Smooth muscle cell (in vitro differentiated cells): Measurements from ENCODE around the gene GRK5. TPM values are rescaled to one million over a fixed set of nuclear protein-coding genes. Genes with fewer than 3 reads are reported as not detected.

Experiments used
- DNase-seq: peaks from one replicate; lab custom pipeline; 2025; ENCODE audit not compliant: unreplicated experiment; lab: John Stamatoyannopoulos, UW
- H2AFZ ChIP-seq: fragments of 200-600 bp; sonication (generic); 2 replicates; pipeline ENCODE4 v1.6.0; 2016; ENCODE audit warnings: antibody characterized with exemption, low read depth, mild to moderate bottlenecking
- H3F3A ChIP-seq: fragments of 200-600 bp; sonication (generic); 2 replicates; pipeline ENCODE4 v1.6.0; 2017; ENCODE audit warnings: antibody characterized with exemption, low read depth
- H3K27ac ChIP-seq: fragments of 200-600 bp; sonication (generic); 2 replicates; pipeline ENCODE4 v1.5.1; 2016; ENCODE audit warnings: low read depth, mild to moderate bottlenecking
- H3K27me3 ChIP-seq: fragments of 200-600 bp; sonication (generic); 2 replicates; pipeline ENCODE4 v1.6.1; 2016; ENCODE audit warnings: low read depth, mild to moderate bottlenecking
- H3K36me3 ChIP-seq: fragments of 200-600 bp; sonication (generic); 2 replicates; pipeline ENCODE4 v1.5.1; 2016; ENCODE audit warnings: low read depth
- H3K4me1 ChIP-seq: fragments of 200-600 bp; sonication (generic); 2 replicates; pipeline ENCODE4 v1.5.1; 2016; ENCODE audit warnings: low read depth
- H3K4me2 ChIP-seq: fragments of 200-600 bp; sonication (generic); 2 replicates; pipeline ENCODE4 v1.6.0; 2016; ENCODE audit warnings: mild to moderate bottlenecking
- H3K4me3 ChIP-seq: fragments of 200-600 bp; sonication (generic); 2 replicates; pipeline ENCODE4 v1.5.1; 2016; ENCODE audit warnings: mild to moderate bottlenecking
- H3K79me2 ChIP-seq: fragments of 200-600 bp; sonication (generic); 2 replicates; pipeline ENCODE4 v1.6.0; 2016; ENCODE audit warnings: low read depth, mild to moderate bottlenecking
- H3K9ac ChIP-seq: fragments of 200-600 bp; sonication (generic); 2 replicates; pipeline ENCODE4 v1.6.0; 2016; ENCODE audit warnings: low read depth
- H3K9me3 ChIP-seq: fragments of 200-600 bp; sonication (generic); replicated peaks from 2 replicates; pipeline ENCODE4 v1.5.1; 2016; ENCODE audit warnings: low read depth
- H4K20me1 ChIP-seq: fragments of 200-600 bp; sonication (generic); 2 replicates; pipeline ENCODE4 v1.6.0; 2016; ENCODE audit warnings: low read depth
- WGBS: methylation state at CpG from one replicate; pipeline ENCODE4 v1.1.7; 2016; ENCODE audit warnings: low lambda C conversion rate; 5-methylcytosine and 5-hydroxymethylcytosine counted together
- polyA plus RNA-seq: library from polyadenylated mRNA; unstranded; fragments of >200 nt; fragmentation: Nextera tagmentation; extraction: Ambion mirVana; gene quantifications from 2 replicates; pipeline ENCODE4 v1.2.1, GENCODE V29; 2016
- total RNA-seq: library from RNA; depleted of rRNA; stranded (reverse); fragments of >200 nt; gene quantifications from 2 replicates; pipeline ENCODE4 v1.2.3, GENCODE V29; 2014
- TF ChIP-seq, protein P1 (sequence below): fragments of 200-600 bp; sonication (generic); IDR thresholded peaks from 2 replicates; pipeline ENCODE4 v1.5.1; 2017; ENCODE audit warnings: borderline replicate concordance, mild to moderate bottlenecking, antibody characterized with exemption; ENCODE audit not compliant: insufficient read depth, poor library complexity, severe bottlenecking

GRK5 gene
- total and polyA plus RNA-seq, 2 experiments from 2014 or later = 4.4 to 5.2 TPM

DNA sequence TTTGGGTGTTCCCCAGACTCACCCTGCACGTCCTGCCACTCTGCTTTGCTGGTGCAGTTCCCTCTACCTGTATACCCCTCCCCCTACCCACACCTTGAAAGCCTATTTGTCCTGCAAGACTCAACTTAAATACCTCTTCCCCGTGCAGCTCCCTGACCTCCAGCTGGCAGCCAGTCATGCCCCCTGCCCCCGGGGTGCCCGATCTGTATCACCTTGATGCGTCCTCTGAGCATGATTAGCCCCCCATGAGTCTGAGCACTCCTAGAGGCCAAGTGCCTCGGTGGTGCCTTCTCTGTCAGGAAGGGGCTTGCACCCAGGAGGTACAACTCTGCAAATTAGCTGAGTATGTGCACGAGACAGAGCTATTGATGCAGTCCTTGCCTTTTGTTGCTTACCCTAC is 240.1 kb downstream of the GRK5 start:
- DNase-seq = no peak
- no peaks in the 10 kb centered on the region for H3K36me3 ChIP-seq
- TF ChIP-seq, protein P1, sequence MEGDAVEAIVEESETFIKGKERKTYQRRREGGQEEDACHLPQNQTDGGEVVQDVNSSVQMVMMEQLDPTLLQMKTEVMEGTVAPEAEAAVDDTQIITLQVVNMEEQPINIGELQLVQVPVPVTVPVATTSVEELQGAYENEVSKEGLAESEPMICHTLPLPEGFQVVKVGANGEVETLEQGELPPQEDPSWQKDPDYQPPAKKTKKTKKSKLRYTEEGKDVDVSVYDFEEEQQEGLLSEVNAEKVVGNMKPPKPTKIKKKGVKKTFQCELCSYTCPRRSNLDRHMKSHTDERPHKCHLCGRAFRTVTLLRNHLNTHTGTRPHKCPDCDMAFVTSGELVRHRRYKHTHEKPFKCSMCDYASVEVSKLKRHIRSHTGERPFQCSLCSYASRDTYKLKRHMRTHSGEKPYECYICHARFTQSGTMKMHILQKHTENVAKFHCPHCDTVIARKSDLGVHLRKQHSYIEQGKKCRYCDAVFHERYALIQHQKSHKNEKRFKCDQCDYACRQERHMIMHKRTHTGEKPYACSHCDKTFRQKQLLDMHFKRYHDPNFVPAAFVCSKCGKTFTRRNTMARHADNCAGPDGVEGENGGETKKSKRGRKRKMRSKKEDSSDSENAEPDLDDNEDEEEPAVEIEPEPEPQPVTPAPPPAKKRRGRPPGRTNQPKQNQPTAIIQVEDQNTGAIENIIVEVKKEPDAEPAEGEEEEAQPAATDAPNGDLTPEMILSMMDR = no peak
- no peak overlapping the region for H3K4me2 ChIP-seq
- H3K4me3 ChIP-seq = no peak overlapping the region
- H3K27ac ChIP-seq = no peak overlapping the region
- no peaks in the 10 kb centered on the region for H3K4me1 ChIP-seq
- H2AFZ ChIP-seq = no peak overlapping the region
- H3K27me3 ChIP-seq = no peaks in the 10 kb centered on the region
- H3K9ac ChIP-seq = no peak overlapping the region
- H3K79me2 ChIP-seq = no peaks in the 10 kb centered on the region
- WGBS = 91% methylated on average over 7 of the region's 7 CpGs
- H3F3A ChIP-seq = no peaks in the 10 kb centered on the region
- no peaks in the 10 kb centered on the region for H3K9me3 ChIP-seq
- no peaks in the 10 kb centered on the region for H4K20me1 ChIP-seq

DNA sequence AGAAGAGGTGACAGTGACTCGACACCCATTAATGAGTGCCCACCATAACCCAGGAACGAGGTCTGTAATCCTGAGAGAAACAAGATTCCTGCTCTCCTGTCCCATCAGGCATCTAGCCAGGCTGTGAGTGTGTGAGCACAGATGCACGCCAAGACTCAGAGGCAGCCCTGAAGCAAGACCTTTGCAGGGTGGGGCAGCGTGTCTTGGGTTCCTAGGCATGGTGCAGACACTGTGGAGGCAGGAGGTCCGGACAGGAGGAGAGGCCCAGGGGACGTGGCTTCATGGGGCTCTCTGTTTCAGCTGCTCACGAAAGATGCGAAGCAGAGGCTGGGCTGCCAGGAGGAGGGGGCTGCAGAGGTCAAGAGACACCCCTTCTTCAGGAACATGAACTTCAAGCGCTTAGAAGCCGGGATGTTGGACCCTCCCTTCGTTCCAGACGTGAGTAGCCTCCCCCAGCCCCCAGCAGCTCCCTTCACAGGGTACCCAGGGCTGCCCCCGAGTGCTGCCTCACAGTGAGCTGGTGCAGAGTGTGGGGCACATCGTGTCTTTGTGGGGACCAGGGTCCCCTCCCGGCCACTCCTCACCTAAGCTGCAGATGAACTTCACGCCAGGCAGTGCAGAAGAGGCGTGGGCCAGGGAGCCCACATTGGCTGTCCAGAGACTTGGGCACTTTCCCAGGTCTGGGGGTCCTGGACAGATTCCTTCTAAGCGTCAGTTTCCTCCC is 240.6 kb downstream of the GRK5 start:
- H3K27me3 ChIP-seq = no peaks in the 10 kb centered on the region
- no peaks in the 10 kb centered on the region for H4K20me1 ChIP-seq
- H3K4me3 ChIP-seq = no peak overlapping the region
- no peak overlapping the region for H3K4me2 ChIP-seq
- no peak for DNase-seq
- H3K4me1 ChIP-seq = no peaks in the 10 kb centered on the region
- 92% methylated on average over 18 of the region's 18 CpGs for WGBS
- H3K36me3 ChIP-seq = no peaks in the 10 kb centered on the region
- TF ChIP-seq, protein P1 = no peak
- no peaks in the 10 kb centered on the region for H3K9me3 ChIP-seq
- no peak overlapping the region for H3K27ac ChIP-seq
- H3F3A ChIP-seq = no peaks in the 10 kb centered on the region
- no peak overlapping the region for H3K9ac ChIP-seq
- no peak overlapping the region for H2AFZ ChIP-seq
- no peaks in the 10 kb centered on the region for H3K79me2 ChIP-seq

DNA sequence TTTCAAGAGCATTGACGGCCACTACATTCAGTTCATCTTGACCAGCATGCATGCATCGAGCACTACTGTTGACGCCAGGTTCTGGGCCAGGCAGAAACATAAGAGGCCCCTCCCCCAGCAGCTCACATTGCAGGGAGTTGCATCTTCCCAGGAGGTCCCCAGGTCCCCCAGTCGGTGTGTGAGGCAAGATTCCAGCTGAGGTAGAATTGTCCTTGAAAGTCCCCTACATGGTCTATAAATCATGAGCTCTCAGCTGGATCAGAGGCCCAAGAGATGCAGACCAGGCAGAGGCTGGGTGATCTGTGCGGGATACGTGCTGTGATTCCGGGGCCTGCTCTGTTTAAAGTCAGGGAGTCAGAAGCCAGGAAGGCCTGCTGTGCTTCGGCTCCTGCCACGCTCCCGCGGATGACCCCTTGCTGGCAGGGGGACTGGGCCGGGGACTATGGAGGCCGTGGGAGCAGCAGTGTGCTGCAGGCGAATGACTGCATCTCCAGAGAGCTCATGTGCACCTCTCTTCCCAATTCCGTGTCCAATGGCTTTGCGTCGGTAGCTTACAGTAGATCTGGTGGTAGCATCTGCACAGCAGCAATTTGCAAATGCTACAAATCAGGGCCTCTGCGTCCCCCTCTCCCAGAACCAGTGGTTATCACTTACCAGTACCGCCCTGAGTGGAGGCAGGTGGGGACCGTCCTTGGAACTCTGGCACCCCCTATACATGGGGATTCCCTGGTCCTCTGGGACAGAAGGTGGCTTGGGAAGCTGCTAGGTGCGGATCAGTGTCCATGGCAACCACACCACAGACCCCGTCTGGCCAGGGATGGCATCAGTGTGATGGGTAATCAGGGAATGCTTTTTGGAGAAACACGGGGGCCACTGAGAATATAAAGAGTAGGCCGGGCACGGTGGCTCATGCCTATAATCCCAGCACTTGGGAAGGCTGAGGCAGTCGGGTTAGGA is 241.5 kb downstream of the GRK5 start:
- no peaks in the 10 kb centered on the region for H3K27me3 ChIP-seq
- no peak overlapping the region for H3K9ac ChIP-seq
- no peaks in the 10 kb centered on the region for H3K79me2 ChIP-seq
- no peaks in the 10 kb centered on the region for H3F3A ChIP-seq
- no peaks in the 10 kb centered on the region for H3K9me3 ChIP-seq
- H4K20me1 ChIP-seq = no peaks in the 10 kb centered on the region
- H3K4me3 ChIP-seq = no peak overlapping the region
- H3K4me2 ChIP-seq = no peak overlapping the region
- H3K27ac ChIP-seq = no peak overlapping the region
- no peaks in the 10 kb centered on the region for H3K4me1 ChIP-seq
- no peak for DNase-seq
- no peak overlapping the region for H2AFZ ChIP-seq
- no peaks in the 10 kb centered on the region for H3K36me3 ChIP-seq
- WGBS = 91% methylated on average over 26 of the region's 26 CpGs
- TF ChIP-seq, protein P1 = no peak
